ENCODE data around the gene SUPT16H. TPM values are rescaled to one million over a fixed set of nuclear protein-coding genes. Genes with fewer than 3 reads are reported as not detected.

The SUPT16H gene
- total and polyA plus RNA-seq, 9 donors, result 41.3 to 75.6 (median 64.2) TPM

DNA sequence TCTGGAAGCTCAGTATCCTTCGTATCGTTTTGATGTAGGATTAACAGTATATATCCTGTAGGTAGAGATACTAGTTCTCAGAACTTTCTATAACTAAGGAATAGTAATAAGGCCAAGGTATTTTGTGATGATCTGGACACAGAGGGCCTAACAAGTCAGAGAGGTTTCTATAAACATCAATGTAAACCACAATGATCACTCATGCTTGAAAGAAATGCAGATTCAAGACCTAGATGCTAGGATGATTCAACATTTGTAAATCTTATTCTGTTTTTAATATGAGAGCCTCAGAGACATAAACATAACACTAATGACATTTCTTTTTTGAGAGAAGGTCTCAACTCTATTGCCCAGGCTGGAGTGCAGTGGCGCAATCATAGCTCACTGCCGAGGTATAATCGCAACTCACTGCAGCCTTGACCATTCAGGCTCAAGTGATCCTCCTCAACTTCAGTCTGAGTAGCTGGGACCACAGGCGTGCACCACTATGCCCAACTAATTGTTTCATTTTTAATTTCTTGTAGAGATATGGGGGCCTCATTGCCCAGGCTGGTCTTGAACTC lies 16.2 kb downstream of the SUPT16H start:
- Histone ChIP-seq H3K36me3 (no peaks in the 10 kb centered on the region), H3K27me3 (no peaks in the 10 kb centered on the region), H3K4me3 (no peak overlapping the region), H3K9me3 (no peaks in the 10 kb centered on the region), H3K4me1 (ENCODE audit: insufficient read depth) (no peaks in the 10 kb centered on the region), H3K27ac (no peak overlapping the region)
- no peak for DNase-seq
- intact Hi-C loops (cut with DNase I), result no loop called here
- 95 to 98% (median 96%) methylated on average over 6 of the region's 6 CpGs for WGBS, 3 donors
- TF ChIP-seq POLR2A (IDR thresholded peaks at IDR 0.05) (no peak), CTCF (IDR thresholded peaks at IDR 0.05) (no peak), EP300 (IDR thresholded peaks at IDR 0.05) (no peak)

DNA sequence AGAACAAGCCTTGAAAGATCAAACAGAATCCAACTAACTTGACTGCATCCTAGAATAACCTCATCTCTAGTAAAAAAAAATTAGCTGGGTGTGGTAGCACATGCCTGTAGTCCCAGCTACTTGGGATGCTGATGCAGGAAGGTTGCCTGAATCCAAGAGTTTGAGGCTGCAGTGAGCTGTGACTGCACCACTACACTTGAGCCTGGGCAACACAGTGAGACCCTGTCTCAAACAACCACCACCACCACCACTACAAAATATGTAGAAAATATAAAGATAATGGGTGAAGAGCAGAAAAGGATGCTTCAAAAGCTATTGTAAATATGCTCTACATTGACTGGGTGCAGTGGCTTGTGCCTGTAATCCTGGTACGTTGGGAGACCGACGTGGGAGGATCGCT lies 27.3 kb downstream of the SUPT16H start:
- no peak for DNase-seq
- Histone ChIP-seq H3K9me3 (no peaks in the 10 kb centered on the region), H3K27me3 (no peaks in the 10 kb centered on the region), H3K4me1 (ENCODE audit: insufficient read depth) (no peaks in the 10 kb centered on the region), H3K4me3 (no peak overlapping the region), H3K36me3 (no peaks in the 10 kb centered on the region), H3K27ac (no peak overlapping the region)
- WGBS, 3 donors, result 93 to 94% (median 93%) methylated on average over 4 of the region's 4 CpGs
- intact Hi-C loops (cut with DNase I), result no loop called here
- TF ChIP-seq POLR2A (IDR thresholded peaks at IDR 0.05) (no peak), EP300 (IDR thresholded peaks at IDR 0.05) (no peak), CTCF (IDR thresholded peaks at IDR 0.05) (no peak)

GRCh38 chr14:21352587-21352986 lies 31.2 kb downstream of the SUPT16H start:
- Histone ChIP-seq H3K4me1 (ENCODE audit: insufficient read depth) (no peaks in the 10 kb centered on the region), H3K4me3 (no peak overlapping the region), H3K36me3 (no peaks in the 10 kb centered on the region), H3K9me3 (no peaks in the 10 kb centered on the region), H3K27ac (no peak overlapping the region), H3K27me3 (no peaks in the 10 kb centered on the region)
- no peak for DNase-seq
- WGBS, 3 donors, result 92 to 95% (median 94%) methylated on average over 9 of the region's 9 CpGs
- intact Hi-C loops (cut with DNase I), result no loop called here
- TF ChIP-seq POLR2A (IDR thresholded peaks at IDR 0.05) (no peak), EP300 (IDR thresholded peaks at IDR 0.05) (no peak), CTCF (IDR thresholded peaks at IDR 0.05) (no peak)

GRCh38 chr14:21350539-21350938 lies 33.3 kb downstream of the SUPT16H start:
- Histone ChIP-seq H3K9me3 (no peaks in the 10 kb centered on the region), H3K4me1 (ENCODE audit: insufficient read depth) (no peaks in the 10 kb centered on the region), H3K36me3 (no peaks in the 10 kb centered on the region), H3K4me3 (no peak overlapping the region), H3K27ac (no peak overlapping the region), H3K27me3 (no peaks in the 10 kb centered on the region)
- no peak for DNase-seq
- no peak for TF ChIP-seq CTCF (IDR thresholded peaks at IDR 0.05)
- no peak for TF ChIP-seq EP300 (IDR thresholded peaks at IDR 0.05)
- intact Hi-C loops (cut with DNase I), result no loop called here
- 33 to 59% (median 34%) methylated on average over 3 of the region's 3 CpGs for WGBS, 3 donors

Data from ovary (tissue), 9 donors.